HG03521 (cell line): ENCODE results near the gene ZFAND6.

Experiments used
- ATAC-seq: cut with Tn5 transposase; IDR thresholded peaks from one replicate; pipeline ENCODE4 v1.9.1; 2021; ENCODE audit warnings: mild to moderate bottlenecking, moderate library complexity; ENCODE audit not compliant: unreplicated experiment

Gene ZFAND6

GRCh38 chr15:80049046-80049445, 10.4 kb upstream of the ZFAND6 start:
- ATAC-seq = no peak

- ATAC-seq = no peak
These were observed 6.7 kb upstream of the ZFAND6 start for GRCh38 chr15:80052597-80053304.

GRCh38 chr15:80055933-80056332, 3.5 kb upstream of the ZFAND6 start:
- no peak for ATAC-seq

DNA sequence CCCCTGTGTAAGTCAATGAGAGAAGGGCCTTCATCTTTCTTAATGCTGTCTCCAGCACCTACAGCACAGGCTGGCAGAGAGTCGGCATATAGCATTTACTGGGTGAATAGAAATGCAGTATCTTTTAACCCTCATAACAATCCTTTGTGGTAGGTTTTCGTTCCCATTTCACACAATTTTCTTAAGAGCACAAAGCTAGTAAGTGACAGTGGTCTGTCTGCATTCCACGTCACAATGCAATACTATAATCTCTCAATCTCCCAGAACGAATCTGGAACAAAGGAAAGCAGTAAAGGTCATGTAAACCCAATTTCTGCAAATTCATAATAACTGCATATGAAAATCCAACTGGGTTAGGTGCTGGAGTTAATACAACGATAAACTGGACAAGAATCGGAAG, 1.4 kb upstream of the ZFAND6 start:
- ATAC-seq = no peak

DNA sequence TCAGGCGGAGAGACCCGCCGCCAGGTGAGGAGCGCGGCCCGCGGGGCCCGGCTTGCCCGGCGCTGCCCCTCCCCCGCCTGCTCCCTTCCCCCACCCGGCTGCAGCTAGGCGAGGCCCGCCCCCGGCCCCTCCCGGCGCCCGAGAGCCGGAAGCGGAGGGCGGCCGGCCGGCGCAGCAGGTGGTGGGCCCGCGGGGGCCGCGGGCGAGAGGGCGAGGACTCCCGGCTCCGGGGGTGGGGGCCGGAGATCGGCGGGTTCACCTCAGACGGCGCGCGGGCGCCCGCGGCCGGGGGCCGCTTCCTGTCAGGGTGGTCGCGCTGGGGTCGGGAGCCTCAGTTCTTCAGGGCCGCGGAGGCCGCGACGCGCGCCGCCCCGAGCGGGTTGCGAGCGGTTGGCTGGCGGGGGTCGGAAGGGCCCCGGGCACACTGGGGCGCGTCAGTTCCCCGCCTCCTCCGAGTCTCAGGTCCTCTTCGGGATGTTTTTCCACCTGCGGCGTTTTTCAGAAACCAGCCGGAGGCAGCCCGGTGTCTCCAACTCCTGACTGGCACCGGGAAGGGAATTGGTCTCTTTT, 395 bp downstream of the ZFAND6 start:
- peak; percentile 51 for ATAC-seq

GRCh38 chr15:80060356-80061006, 1.0 kb downstream of the ZFAND6 start:
- no peak for ATAC-seq

DNA sequence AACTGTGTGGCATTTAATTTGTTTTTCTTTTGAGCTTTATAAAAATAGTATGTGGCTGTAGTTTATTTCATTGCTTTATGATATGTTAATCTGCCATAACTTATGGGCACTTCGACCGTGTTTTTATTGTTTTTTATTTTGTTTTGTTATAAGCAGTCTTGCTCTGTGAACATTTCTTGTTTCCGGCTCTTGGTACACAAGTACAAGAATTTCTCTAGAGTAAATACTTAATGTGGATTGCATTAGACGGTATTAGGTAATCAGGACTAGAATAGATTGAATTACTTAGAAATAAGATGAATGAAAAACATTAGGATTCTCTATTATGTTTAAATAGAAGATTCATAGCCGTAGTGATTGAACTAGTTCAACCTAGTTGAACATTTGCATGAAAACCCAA, 2.1 kb downstream of the ZFAND6 start:
- ATAC-seq = no peak

DNA sequence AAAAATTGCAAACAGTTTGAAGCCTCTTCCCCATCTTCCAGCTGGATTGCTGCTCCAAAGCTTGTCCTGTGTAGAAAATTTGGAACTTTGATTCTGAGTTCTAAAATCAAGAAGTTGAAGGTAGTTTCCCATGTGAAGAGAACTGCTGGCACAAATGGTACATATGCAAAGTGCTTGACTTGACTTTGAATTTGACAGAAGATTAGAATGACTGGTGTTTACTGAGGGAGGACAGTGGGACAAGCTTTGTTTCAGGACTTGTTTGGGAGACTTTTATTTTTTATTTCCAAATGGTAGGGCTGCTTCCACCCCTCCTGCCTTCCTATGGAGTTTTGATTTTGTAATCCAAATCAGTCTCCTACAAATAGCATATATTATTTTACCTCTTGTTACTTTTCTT, 7.4 kb downstream of the ZFAND6 start:
- ATAC-seq = no peak

GRCh38 chr15:80068578-80068977, 9.1 kb downstream of the ZFAND6 start:
- ATAC-seq = no peak

DNA sequence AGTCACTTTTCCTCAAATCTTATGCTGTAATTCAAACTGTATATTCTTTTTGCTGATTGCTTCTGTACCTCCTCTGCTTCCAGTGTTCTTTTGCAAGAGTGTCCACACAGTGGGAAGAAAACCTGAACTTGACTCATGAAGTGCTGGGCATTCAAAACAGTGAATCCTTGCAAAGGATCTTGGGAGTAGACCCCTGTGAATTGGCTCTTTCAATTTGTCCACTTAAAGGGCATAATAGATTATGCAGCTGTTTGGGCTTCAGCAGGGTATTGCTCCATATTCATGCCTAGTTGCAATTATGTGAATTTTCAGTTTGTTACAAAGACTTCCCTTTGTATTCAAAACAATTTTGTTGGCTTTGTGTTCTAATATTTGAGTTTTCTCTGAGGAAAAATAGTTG, 11.4 kb downstream of the ZFAND6 start:
- no peak for ATAC-seq

GRCh38 chr15:80071652-80072051, 12.2 kb downstream of the ZFAND6 start:
- ATAC-seq = no peak

- peak; percentile 50 for ATAC-seq
These were observed 13.0 kb downstream of the ZFAND6 start for GRCh38 chr15:80072285-80072994.

DNA sequence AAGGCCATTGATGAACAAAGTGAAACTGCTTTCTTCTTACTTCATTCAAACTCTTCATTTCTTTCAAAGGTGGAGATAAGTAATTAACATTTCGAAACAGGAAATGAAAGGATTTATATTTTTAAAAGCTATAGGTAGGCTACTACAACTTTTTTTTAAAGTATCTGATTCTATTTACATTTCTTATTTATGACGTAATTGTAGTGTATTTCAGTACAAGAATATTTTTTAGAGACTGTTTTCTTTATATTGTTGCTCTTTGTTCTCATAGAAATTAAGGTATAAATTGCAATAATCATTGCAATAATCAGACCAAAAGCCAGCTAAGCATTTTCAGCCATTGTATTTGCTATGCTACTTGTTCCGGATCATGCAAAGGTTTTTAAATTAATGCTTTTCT, 13.7 kb downstream of the ZFAND6 start:
- ATAC-seq = no peak

- ATAC-seq = no peak
These were observed 17.1 kb downstream of the ZFAND6 start for GRCh38 chr15:80076321-80077318.

- ATAC-seq = no peak
These were observed 21.9 kb downstream of the ZFAND6 start for GRCh38 chr15:80081390-80081789.

GRCh38 chr15:80087104-80087503, 27.6 kb downstream of the ZFAND6 start:
- no peak for ATAC-seq

DNA sequence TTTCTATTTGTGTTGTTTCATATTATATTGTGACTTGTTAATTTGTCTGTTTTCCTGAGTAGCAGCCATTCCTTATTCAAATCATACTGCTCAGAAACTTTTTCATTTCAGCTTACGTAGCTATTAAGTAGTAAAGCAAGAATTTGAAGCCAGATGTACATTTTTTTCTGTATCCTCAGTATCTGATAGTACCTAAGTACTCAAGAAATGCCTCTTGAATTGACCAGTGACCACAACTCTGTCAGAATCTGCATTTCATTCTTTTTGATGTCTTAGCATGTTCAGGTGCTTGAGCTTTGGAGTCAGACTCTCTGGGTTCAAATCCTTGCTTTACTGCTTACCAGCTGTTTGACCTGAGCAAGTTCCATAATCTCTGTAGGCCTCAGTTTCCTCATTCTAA, 30.6 kb downstream of the ZFAND6 start:
- no peak for ATAC-seq

DNA sequence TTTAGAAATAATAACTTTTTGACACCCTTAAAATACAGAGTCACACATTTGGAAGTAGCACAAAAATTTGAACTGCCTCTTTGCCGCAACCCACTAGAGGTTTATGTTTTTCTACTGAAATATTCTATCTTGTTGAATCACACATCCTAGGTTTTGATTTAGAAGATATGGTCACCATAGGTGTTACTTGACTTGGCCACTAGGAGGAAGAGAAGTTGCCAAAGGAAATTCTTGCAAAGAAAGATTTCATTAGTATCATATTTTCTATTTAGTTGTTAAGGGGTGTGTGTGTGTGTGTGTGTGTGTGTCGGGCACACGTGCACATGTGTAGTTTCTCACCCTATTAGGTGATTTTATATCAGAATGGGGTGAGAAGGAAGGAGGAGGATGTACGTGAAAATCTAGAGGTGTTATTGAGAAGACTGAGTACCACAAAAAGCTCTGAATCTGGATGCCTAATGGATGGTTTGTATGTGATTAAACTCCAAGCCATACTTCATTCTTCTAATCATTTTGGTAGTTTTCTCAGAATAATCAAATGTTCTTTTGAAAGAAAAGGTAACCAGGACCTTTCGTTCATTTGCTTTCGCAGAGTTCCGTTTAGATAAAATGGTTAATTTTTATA, 31.5 kb downstream of the ZFAND6 start:
- no peak for ATAC-seq

DNA sequence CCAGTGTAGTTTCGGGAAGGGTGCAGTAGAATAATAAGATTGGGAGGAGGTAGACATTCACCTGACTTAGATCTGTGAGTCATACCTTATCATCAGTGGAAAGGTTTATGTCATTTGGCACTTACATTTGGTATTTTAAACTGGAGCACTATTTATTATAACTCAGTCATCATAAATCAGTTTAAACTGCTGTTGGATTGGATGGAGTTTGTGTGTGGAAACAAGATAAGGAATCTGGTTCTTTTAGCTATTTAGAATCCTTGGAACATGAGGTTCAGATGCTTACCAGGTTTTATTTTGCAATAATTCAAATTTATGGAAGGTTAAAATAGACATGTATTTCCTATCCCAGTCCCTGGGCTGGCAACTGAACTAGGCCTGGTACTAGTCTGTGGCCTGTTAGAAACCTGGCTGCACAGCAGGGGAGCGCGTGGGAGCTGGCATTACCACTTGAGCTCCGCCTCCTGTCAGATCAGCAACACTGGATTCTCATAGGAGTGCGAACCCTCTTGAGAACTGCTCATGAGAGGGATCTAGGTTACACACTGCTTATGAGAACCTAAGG, 34.5 kb downstream of the ZFAND6 start:
- ATAC-seq = no peak

- ATAC-seq = no peak
These were observed 36.0 kb downstream of the ZFAND6 start for GRCh38 chr15:80095511-80095910.
